Erythroblast (primary cell): ENCODE results near the gene FAM186B.

ENCODE experiments used
- GATA1 ChIP-seq: IDR thresholded peaks from 2 replicates; pipeline ENCODE4 v1.6.1; 2011; ENCODE audit warnings: low read depth, mild to moderate bottlenecking, control low read depth, low read length, moderate library complexity
- POLR2A ChIP-seq: IDR thresholded peaks from 2 replicates; pipeline ENCODE4 v1.6.1; 2011; ENCODE audit warnings: mild to moderate bottlenecking, low read length

DNA sequence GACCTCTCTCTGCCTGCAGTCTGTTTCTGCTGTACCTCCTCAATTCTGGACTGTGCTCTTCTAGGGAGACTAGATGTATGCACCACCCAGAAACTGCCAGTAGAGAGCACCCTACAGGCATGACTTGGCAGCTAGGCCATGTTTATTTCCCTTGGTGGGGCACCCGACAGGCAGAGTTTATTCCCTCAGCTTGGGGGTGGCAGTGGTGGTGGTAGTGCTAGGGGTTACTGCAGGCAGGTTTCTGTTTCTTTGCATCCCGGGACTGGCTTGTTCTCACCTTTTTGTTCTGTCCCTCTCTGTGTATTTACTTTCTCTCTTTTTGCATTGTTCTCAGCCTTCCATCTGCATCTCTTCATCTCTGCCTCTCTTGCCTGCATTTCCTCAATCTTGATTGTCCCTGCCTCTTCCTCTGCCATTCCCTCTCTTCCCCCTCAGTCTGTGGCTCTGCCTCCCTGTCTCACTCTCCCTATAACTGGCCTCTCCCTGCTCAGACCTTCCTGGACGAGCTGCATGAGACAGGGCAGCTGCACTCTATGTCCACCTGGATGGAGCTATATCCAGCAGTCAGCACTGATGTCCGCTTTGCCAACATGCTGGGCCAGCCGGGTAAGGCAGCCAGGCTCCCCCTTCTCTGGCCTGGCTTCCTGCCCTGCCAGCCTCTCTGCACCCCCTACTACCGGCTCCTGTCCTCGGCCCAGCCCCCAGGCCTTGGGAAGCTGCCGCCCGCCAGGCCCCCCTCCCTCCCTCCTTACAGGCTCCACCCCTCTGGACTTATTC lies 31.7 kb upstream of the FAM186B start:
- TF ChIP-seq POLR2A (no peak), GATA1 (no peak)
